Measurements from ENCODE around the gene TRIO. TPM values are rescaled to one million over a fixed set of nuclear protein-coding genes. Genes with fewer than 3 reads are reported as not detected.

TRIO gene
- polyA plus RNA-seq, 1 donor (not counting 4 experiments of a cell fraction or from before 2014, with no cell fraction given) = 57.2 TPM

- no peak overlapping the region for H3K27ac ChIP-seq (ENCODE audit: control insufficient read depth, insufficient read depth, low read length)
- no peak overlapping the region for H2AFZ ChIP-seq (ENCODE audit: control insufficient read depth, low read length)
- no peak for TF ChIP-seq EZH2 (IDR thresholded peaks at IDR 0.05; ENCODE audit: low read length)
- no peak for TF ChIP-seq CTCF (optimal IDR thresholded peaks at IDR 0.05 in 1 of 3, IDR thresholded peaks at IDR 0.05 in 1 of 3, conservative IDR thresholded peaks at IDR 0.05 in 1 of 3; ENCODE audit: extremely low read depth in 1 of 3, insufficient read depth in 2 of 3, low read length in 3 of 3)
- H4K20me1 ChIP-seq (ENCODE audit: control insufficient read depth, extremely low read depth, insufficient read depth, low read length) = no peaks in the 10 kb centered on the region
- H3K79me2 ChIP-seq (ENCODE audit: control insufficient read depth, insufficient read depth, low read length) = peaks cover 3% of the 10 kb centered on the region
- no peaks in the 10 kb centered on the region for H3K9me1 ChIP-seq (ENCODE audit: control insufficient read depth, extremely low read depth, insufficient read depth, low read length)
- no peak for FAIRE-seq
- H3K4me1 ChIP-seq (ENCODE audit: control insufficient read depth, extremely low read depth, insufficient read depth, low read length) = no peaks in the 10 kb centered on the region
- H3K9me3 ChIP-seq (ENCODE audit: control insufficient read depth, low read depth, low read length) = no peaks in the 10 kb centered on the region
- no peak overlapping the region for H3K9ac ChIP-seq (ENCODE audit: control insufficient read depth, extremely low read depth, insufficient read depth, low read length)
- no peak for DNase-seq (ENCODE audit: low read depth, low spot score)
- H3K36me3 ChIP-seq (ENCODE audit: control insufficient read depth in 2 of 2, extremely low read depth in 1 of 2, insufficient read depth in 2 of 2, low read length in 2 of 2) = no peaks in the 10 kb centered on the region
- no peaks in the 10 kb centered on the region for H3K27me3 ChIP-seq (ENCODE audit: control insufficient read depth, extremely low read depth, insufficient read depth, low read length)
- dilution Hi-C loops (cut with MboI; ENCODE audit: extremely low pct_ligation_motif_present, low sequenced_read_pairs) = no loop called here
- no peak overlapping the region for H3K4me2 ChIP-seq (ENCODE audit: control insufficient read depth, extremely low read depth, insufficient read depth, low read depth, low read length)
- H3K4me3 ChIP-seq (ENCODE audit: control insufficient read depth in 2 of 3, extremely low read depth in 1 of 3, insufficient read depth in 2 of 3, low read depth in 1 of 3, low read length in 3 of 3) = no peak overlapping the region
Measured at GRCh38 chr5:14138608-14139540, 4.3 kb upstream of the TRIO start.

- H2AFZ ChIP-seq (ENCODE audit: control insufficient read depth, low read length) = no peak overlapping the region
- H3K9me3 ChIP-seq (ENCODE audit: control insufficient read depth, low read depth, low read length) = no peaks in the 10 kb centered on the region
- peaks cover 14% of the 10 kb centered on the region for H3K4me1 ChIP-seq (ENCODE audit: control insufficient read depth, extremely low read depth, insufficient read depth, low read length)
- FAIRE-seq (no peak), DNase-seq (ENCODE audit: low read depth, low spot score) (no peak)
- H3K4me3 ChIP-seq (ENCODE audit: control insufficient read depth in 2 of 3, extremely low read depth in 1 of 3, insufficient read depth in 2 of 3, low read depth in 1 of 3, low read length in 3 of 3) = no peak overlapping the region
- H3K36me3 ChIP-seq (ENCODE audit: control insufficient read depth in 2 of 2, extremely low read depth in 1 of 2, insufficient read depth in 2 of 2, low read length in 2 of 2) = no peaks in the 10 kb centered on the region
- peaks cover 11% of the 10 kb centered on the region for H4K20me1 ChIP-seq (ENCODE audit: control insufficient read depth, extremely low read depth, insufficient read depth, low read length)
- no peaks in the 10 kb centered on the region for H3K27me3 ChIP-seq (ENCODE audit: control insufficient read depth, extremely low read depth, insufficient read depth, low read length)
- peaks cover 32% of the 10 kb centered on the region for H3K79me2 ChIP-seq (ENCODE audit: control insufficient read depth, insufficient read depth, low read length)
- dilution Hi-C loops (cut with MboI; ENCODE audit: extremely low pct_ligation_motif_present, low sequenced_read_pairs) = no loop called here
- H3K27ac ChIP-seq (ENCODE audit: control insufficient read depth, insufficient read depth, low read length) = no peak overlapping the region
- no peak overlapping the region for H3K9ac ChIP-seq (ENCODE audit: control insufficient read depth, extremely low read depth, insufficient read depth, low read length)
- TF ChIP-seq EZH2 (IDR thresholded peaks at IDR 0.05; ENCODE audit: low read length) = no peak
- TF ChIP-seq CTCF (optimal IDR thresholded peaks at IDR 0.05 in 1 of 3, IDR thresholded peaks at IDR 0.05 in 1 of 3, conservative IDR thresholded peaks at IDR 0.05 in 1 of 3; ENCODE audit: extremely low read depth in 1 of 3, insufficient read depth in 2 of 3, low read length in 3 of 3) = no peak
- H3K9me1 ChIP-seq (ENCODE audit: control insufficient read depth, extremely low read depth, insufficient read depth, low read length) = peaks cover 3% of the 10 kb centered on the region
- H3K4me2 ChIP-seq (ENCODE audit: control insufficient read depth, extremely low read depth, insufficient read depth, low read depth, low read length) = no peak overlapping the region
Measured at GRCh38 chr5:14141764-14142163, 1.4 kb upstream of the TRIO start.

Data from keratinocyte (primary cell).